Astrocyte (in vitro differentiated cells and primary cell): ENCODE data around the gene KRT82. TPM values are rescaled to one million over a fixed set of nuclear protein-coding genes. Genes with fewer than 3 reads are reported as not detected.

ENCODE experiments used
- DNase-seq: peaks from one replicate; pipeline ENCODE4 v3.0.0-alpha.2; 2010; ENCODE audit warnings: low read depth
- FAIRE-seq: peaks from 2 replicates; lab custom pipeline; 2011; peaks lifted over from hg19 to GRCh38; lab: Jason Lieb, UNC
- H2AFZ ChIP-seq: 2 replicates; pipeline ENCODE4 v1.6.0; 2012; ENCODE audit warnings: low read depth, low read length, inconsistent platforms
- H3K27ac ChIP-seq: 2 replicates; pipeline ENCODE4 v1.5.1; 2011; ENCODE audit warnings: low read depth, low read length, inconsistent platforms
- H3K27me3 ChIP-seq: 2 replicates; pipeline ENCODE4 v1.6.0; 2011; ENCODE audit warnings: low read length, inconsistent platforms; ENCODE audit not compliant: insufficient read depth
- H3K36me3 ChIP-seq: 2 replicates; pipeline ENCODE4 v1.5.1; 2011; ENCODE audit warnings: low read length, inconsistent platforms; ENCODE audit not compliant: insufficient read depth
- H3K4me1 ChIP-seq: 2 replicates; pipeline ENCODE4 v1.5.1; 2011; ENCODE audit warnings: low read length, inconsistent platforms; ENCODE audit not compliant: insufficient read depth
- H3K4me2 ChIP-seq: 2 replicates; pipeline ENCODE4 v1.6.0; 2012; ENCODE audit warnings: low read length, inconsistent platforms
- H3K4me3 ChIP-seq: 2 replicates; pipeline ENCODE4 v1.5.1; 2011; ENCODE audit warnings: low read depth, mild to moderate bottlenecking, low read length, inconsistent platforms; ENCODE audit not compliant: insufficient read depth
- H3K79me2 ChIP-seq: 2 replicates; pipeline ENCODE4 v1.6.0; 2012; ENCODE audit warnings: mild to moderate bottlenecking, low read length, inconsistent platforms; ENCODE audit not compliant: insufficient read depth
- H3K9ac ChIP-seq: 2 replicates; pipeline ENCODE4 v1.6.0; 2012; ENCODE audit warnings: mild to moderate bottlenecking, low read length, inconsistent platforms
- H3K9me3 ChIP-seq: 2 replicates; pipeline ENCODE4 v1.5.1; 2012; ENCODE audit warnings: low read depth, mild to moderate bottlenecking, low read length, inconsistent platforms; ENCODE audit not compliant: insufficient read depth
- H4K20me1 ChIP-seq: 2 replicates; pipeline ENCODE4 v1.6.0; 2012; ENCODE audit warnings: low read length, inconsistent platforms; ENCODE audit not compliant: insufficient read depth
- H3K27ac Mint-ChIP-seq: one replicate; pipeline ENCODE4 v1.8.0; 2021; ENCODE audit warnings: mild to moderate bottlenecking, mixed read lengths; ENCODE audit not compliant: unreplicated experiment
- H3K27me3 Mint-ChIP-seq: one replicate; pipeline ENCODE4 v1.8.0; 2021; ENCODE audit warnings: low read depth, mixed read lengths; ENCODE audit not compliant: unreplicated experiment
- H3K36me3 Mint-ChIP-seq: one replicate; pipeline ENCODE4 v1.8.0; 2021; ENCODE audit warnings: low read depth, mixed read lengths; ENCODE audit not compliant: unreplicated experiment
- H3K4me1 Mint-ChIP-seq: one replicate; pipeline ENCODE4 v1.8.0; 2021; ENCODE audit warnings: low read depth, mixed read lengths; ENCODE audit not compliant: unreplicated experiment
- H3K4me3 Mint-ChIP-seq: one replicate; pipeline ENCODE4 v1.8.0; 2021; ENCODE audit warnings: mild to moderate bottlenecking, moderate library complexity, mixed read lengths; ENCODE audit not compliant: unreplicated experiment
- H3K9me3 Mint-ChIP-seq: one replicate; pipeline ENCODE4 v1.8.0; 2021; ENCODE audit warnings: mild to moderate bottlenecking, mixed read lengths; ENCODE audit not compliant: unreplicated experiment
- CTCF ChIP-seq: IDR thresholded peaks from 2 replicates; pipeline ENCODE4 v1.5.1; 2011; ENCODE audit warnings: low read depth, mild to moderate bottlenecking, inconsistent platforms, low read length, moderate library complexity; ENCODE audit not compliant: insufficient read depth
- EZH2 ChIP-seq: IDR thresholded peaks from 2 replicates; pipeline ENCODE4 v1.6.1; 2012; ENCODE audit warnings: mild to moderate bottlenecking, low read length, inconsistent platforms; ENCODE audit not compliant: insufficient read depth
- total RNA-seq: library from RNA; stranded (reverse); gene quantifications from 2 replicates; pipeline ENCODE4 v1.2.1, GENCODE V29; 2021

Gene KRT82
- total RNA-seq, 1 donor from 2014 or later: not detected

- peaks cover 41% of the 10 kb centered on the region for H3K4me1 ChIP-seq
- peak overlapping the region; percentile 9 for H3K4me3 ChIP-seq
- H4K20me1 ChIP-seq: no peaks in the 10 kb centered on the region
- H3K79me2 ChIP-seq: no peaks in the 10 kb centered on the region
- peak; percentile 95 for DNase-seq
- no peaks in the 10 kb centered on the region for H3K36me3 ChIP-seq
- no peak overlapping the region for H2AFZ ChIP-seq
- TF ChIP-seq EZH2 (no peak), CTCF (peak; percentile 23)
- peak overlapping the region; percentile 70 for H3K9ac ChIP-seq
- Mint-ChIP-seq H3K4me1 (peaks cover 41% of the 10 kb centered on the region), H3K27me3 (peaks cover 6% of the 10 kb centered on the region), H3K4me3 (peak overlapping the region; percentile 2), H3K27ac (peak overlapping the region; percentile 96), H3K36me3 (no peaks in the 10 kb centered on the region), H3K9me3 (no peaks in the 10 kb centered on the region)
- no peaks in the 10 kb centered on the region for H3K9me3 ChIP-seq
- H3K27ac ChIP-seq: peak overlapping the region; percentile 94
- peak; percentile 81 for FAIRE-seq
- H3K4me2 ChIP-seq: peak overlapping the region; percentile 74
- no peaks in the 10 kb centered on the region for H3K27me3 ChIP-seq
Observed at GRCh38 chr12:52442600-52443061, 36.5 kb upstream of the KRT82 start.

GRCh38 chr12:52441320-52441911 lies 35.3 kb upstream of the KRT82 start:
- no peak overlapping the region for H3K4me3 Mint-ChIP-seq
- Histone ChIP-seq H3K36me3 (no peaks in the 10 kb centered on the region), H4K20me1 (no peaks in the 10 kb centered on the region), H3K4me1 (peaks cover 47% of the 10 kb centered on the region), H3K9ac (peak overlapping the region; percentile 70), H3K4me2 (peak overlapping the region; percentile 74), H2AFZ (no peak overlapping the region), H3K4me3 (peak overlapping the region; percentile 9), H3K79me2 (no peaks in the 10 kb centered on the region), H3K27me3 (no peaks in the 10 kb centered on the region), H3K9me3 (no peaks in the 10 kb centered on the region), H3K27ac (peak overlapping the region; percentile 94)
- TF ChIP-seq CTCF (no peak), EZH2 (no peak)
- H3K36me3 Mint-ChIP-seq: no peaks in the 10 kb centered on the region
- H3K27ac Mint-ChIP-seq: peak overlapping the region; percentile 96
- H3K9me3 Mint-ChIP-seq: no peaks in the 10 kb centered on the region
- peaks cover 6% of the 10 kb centered on the region for H3K27me3 Mint-ChIP-seq
- FAIRE-seq: no peak
- peak; percentile 86 for DNase-seq
- H3K4me1 Mint-ChIP-seq: peaks cover 50% of the 10 kb centered on the region

GRCh38 chr12:52440821-52441319 lies 34.7 kb upstream of the KRT82 start:
- Histone ChIP-seq H3K27ac (peak overlapping the region; percentile 94), H2AFZ (no peak overlapping the region), H3K4me2 (peak overlapping the region; percentile 74), H3K4me3 (no peak overlapping the region), H4K20me1 (no peaks in the 10 kb centered on the region), H3K79me2 (no peaks in the 10 kb centered on the region), H3K9ac (peak overlapping the region; percentile 70), H3K27me3 (no peaks in the 10 kb centered on the region), H3K36me3 (no peaks in the 10 kb centered on the region), H3K9me3 (no peaks in the 10 kb centered on the region), H3K4me1 (peaks cover 51% of the 10 kb centered on the region)
- no peak for TF ChIP-seq CTCF
- TF ChIP-seq EZH2: no peak
- DNase-seq (peak; percentile 94), FAIRE-seq (peak; percentile 49)
- Mint-ChIP-seq H3K9me3 (no peaks in the 10 kb centered on the region), H3K27me3 (peaks cover 6% of the 10 kb centered on the region), H3K27ac (peak overlapping the region; percentile 96), H3K4me1 (peaks cover 51% of the 10 kb centered on the region), H3K4me3 (no peak overlapping the region), H3K36me3 (no peaks in the 10 kb centered on the region)
